Islet of Langerhans (tissue), 1 donor: ENCODE measurements around the gene IRF8.
"Not testable (repeated sequence)": the region's sequence is repeated elsewhere in the genome, so short reads cannot be mapped to it uniquely, and the experiment has no call there.

ENCODE experiments used
- FAIRE-seq: peaks from one replicate; lab custom pipeline; 2011; peaks lifted over from hg19 to GRCh38; lab: Jason Lieb, UNC

Gene IRF8

GRCh38 chr16:85935974-85936760 is 37.2 kb downstream of the IRF8 start:
- no peak for FAIRE-seq

DNA sequence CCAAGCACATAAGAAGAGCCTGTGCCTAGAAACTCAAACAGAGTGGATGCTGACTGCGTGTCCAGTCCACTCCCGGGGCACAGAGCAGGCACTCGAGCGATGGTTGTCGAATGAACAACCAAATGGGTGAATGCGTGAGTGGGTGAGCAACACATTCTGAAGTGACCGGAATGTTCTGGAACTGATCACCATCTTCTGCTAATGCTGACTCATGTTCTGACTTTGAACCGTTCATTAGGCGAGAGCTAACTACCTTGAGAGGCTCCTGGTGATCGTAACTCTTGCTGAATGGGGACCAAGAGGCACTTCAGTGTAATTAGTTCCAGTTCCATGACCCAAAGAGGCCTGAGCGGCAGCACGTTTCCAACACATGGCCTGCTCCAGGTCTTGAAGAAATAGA is 37.9 kb downstream of the IRF8 start:
- no peak for FAIRE-seq

GRCh38 chr16:85940214-85940613 is 41.3 kb downstream of the IRF8 start:
- no peak for FAIRE-seq

- no peak for FAIRE-seq
Observed at GRCh38 chr16:85941863-85942644, 43.1 kb downstream of the IRF8 start.

GRCh38 chr16:85942659-85943058 is 43.7 kb downstream of the IRF8 start:
- not testable (repeated sequence) for FAIRE-seq

DNA sequence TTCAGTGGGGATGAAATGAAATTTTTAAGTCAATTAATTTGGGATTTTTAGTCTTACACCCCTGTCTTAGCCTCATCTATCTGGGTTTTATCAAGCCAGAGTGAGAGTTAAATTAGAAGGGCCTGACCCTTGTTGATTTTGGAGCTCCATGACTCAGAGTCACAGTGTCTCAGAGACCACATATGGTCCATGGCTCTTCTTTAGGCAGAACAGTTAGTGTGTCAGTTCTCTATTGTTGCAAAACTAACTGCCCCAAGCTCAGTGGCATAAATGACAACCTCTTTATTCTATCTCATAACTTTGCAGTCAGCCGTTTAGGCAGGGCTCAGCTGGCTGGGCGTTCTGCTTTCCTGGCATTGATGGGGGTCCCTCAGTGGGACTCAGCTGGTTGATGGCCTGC is 44.7 kb downstream of the IRF8 start:
- no peak for FAIRE-seq

GRCh38 chr16:85944572-85945423 is 45.8 kb downstream of the IRF8 start:
- no peak for FAIRE-seq

GRCh38 chr16:85945424-85945751 is 46.4 kb downstream of the IRF8 start:
- FAIRE-seq: no peak

- no peak for FAIRE-seq
Observed at GRCh38 chr16:85946541-85947124, 47.7 kb downstream of the IRF8 start.

GRCh38 chr16:85947230-85948137 is 48.5 kb downstream of the IRF8 start:
- no peak for FAIRE-seq

DNA sequence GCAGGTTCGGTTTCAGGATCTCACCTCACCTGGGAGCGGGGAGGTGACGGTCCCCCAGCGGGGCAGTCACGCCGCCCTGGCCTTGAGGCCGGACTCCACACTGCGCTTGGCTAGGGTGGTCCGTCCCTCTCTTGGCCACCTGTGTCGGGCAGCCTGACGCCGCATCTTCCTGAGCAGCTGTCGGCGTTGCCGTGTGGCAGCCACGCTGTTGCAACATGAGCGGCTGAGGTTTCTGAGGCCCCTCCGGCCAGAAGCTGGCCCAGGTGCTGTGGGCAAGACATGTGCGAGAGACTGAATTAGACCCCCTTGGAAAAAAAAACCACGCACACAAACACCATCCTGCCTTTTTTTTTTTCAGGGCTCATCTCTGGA is 49.2 kb downstream of the IRF8 start:
- no peak for FAIRE-seq

DNA sequence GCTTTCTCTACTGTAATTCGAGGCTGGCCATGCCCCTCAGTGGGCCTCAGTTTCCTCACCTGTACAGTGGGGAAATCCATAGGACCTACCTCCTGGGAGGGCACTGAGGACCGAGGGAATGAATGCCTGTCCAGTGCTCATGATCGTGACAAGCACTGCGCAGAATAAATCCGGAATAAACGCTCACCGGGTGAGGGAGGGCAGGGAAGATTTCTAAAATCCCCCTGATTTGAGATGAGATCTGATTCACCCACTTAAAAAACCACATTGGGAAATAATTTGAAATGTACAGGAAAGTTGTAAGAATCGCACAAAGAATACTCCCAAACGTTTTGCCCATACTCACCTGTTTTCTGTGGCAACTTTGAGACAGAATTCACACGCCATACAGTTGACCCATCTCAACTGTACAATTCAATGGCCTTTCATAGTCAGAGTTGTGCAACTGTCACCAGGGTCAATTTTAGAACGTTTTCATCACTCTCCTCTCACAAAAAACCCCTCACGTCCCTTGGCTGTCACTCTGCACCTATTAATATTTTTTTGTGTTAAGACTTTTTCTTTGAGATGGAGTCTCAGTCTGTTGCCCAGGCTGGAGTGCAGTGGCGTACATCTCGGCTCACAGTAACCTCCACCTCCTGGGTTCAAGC is 49.8 kb downstream of the IRF8 start:
- FAIRE-seq: no peak

- no peak for FAIRE-seq
Observed at GRCh38 chr16:85950136-85950918, 51.4 kb downstream of the IRF8 start.

- FAIRE-seq: no peak
Observed at GRCh38 chr16:85952197-85952596, 53.2 kb downstream of the IRF8 start.

DNA sequence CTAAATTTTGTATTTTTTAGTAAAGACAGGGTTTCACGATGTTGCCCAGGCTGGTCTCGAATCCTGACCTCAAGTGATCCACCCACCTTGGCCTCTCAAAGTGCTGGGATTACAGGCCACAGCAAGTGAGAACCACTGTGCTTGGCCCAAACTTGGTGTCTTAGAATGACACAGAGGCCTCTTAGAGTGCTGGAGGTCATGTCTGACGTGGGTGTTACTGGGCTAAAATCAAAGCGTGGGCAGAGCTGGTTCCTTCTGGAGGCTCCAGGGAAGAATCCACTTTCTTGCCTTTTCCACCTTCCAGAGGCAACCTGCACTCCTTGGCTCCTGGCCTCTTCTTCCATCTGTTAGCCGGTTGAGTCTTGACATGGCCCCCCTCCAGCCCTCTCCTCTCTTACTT is 53.8 kb downstream of the IRF8 start:
- no peak for FAIRE-seq

DNA sequence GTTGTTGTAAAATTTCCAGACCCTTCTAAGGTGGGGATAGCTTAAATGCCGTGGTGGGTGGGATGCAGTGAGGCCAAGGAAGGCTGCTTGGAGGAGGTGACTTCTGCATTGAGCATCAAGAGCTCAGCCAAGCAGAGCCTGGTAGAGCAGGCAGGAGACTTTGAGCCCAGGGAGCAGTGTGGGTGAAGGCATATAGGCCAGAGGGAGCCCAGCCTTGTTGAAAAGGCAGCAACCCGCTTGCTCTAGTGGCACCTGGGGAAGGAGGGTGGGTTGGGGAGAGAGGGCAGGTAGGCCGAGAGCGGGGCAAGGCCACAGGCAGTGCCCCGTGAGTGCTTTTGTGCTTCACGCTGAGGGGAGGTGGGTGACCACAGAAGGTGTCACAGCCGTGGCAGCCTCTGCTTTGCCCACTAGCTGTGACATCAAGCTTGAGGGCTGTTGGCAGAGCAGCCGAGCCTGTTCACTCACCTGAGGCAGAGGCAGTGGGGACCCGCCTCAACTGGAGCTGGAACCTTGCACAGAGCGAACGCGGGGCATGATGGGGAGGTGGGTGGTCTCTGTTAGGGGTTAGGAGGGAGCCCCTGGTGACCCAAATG is 56.1 kb downstream of the IRF8 start:
- no peak for FAIRE-seq

DNA sequence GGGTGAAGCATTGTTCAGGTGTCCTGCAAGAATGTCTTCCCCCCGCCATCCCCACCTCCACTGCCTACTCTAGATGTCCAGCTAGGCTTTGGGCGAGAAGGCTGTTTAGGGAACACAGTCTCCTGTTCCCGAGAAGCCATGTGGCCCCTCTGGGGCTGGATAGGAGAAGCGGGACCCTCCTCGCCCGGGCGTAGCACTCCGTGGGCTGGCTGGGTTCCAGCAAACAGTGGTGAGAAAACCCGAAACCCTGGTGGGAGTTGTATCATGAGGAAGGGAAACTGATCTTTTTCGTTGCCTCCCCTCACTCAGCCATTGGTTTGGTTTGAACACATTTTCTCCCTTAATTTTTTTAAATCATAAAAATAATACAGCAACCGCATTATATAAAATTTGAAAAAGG is 56.6 kb downstream of the IRF8 start:
- FAIRE-seq: no peak

GRCh38 chr16:85956426-85956825 is 57.5 kb downstream of the IRF8 start:
- no peak for FAIRE-seq

DNA sequence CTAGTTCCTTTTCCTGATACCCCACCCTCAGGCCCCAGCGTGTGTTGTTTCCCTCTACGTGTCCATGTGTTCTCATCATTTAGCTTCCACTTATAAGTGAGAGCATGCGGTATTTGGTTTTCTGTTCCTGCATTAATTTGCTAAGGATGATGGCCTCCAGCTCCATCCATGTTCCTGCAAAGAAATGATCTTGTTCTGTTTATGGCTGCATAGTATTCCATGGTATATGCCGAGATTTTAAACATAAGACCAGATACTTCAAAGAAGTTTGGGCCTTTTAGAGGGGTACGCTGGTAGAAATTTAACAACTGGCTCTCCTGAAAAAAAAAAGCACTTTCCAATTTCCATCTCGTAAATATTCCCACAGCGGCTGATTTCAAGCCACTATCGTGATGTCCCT is 59.8 kb downstream of the IRF8 start:
- FAIRE-seq: no peak

- no peak for FAIRE-seq
Observed at GRCh38 chr16:85959686-85960085, 60.7 kb downstream of the IRF8 start.
